GM20000 (cell line): ENCODE results near the gene MRPL20.

Source experiments
- DNase-seq: peaks from one replicate; pipeline ENCODE4 v3.0.0; 2012; ENCODE audit warnings: low spot score
- TF ChIP-seq, protein P1 (sequence below): IDR thresholded peaks from 2 replicates; pipeline ENCODE4 v1.5.1; 2012; ENCODE audit warnings: mild to moderate bottlenecking, control low read depth; ENCODE audit errors: extremely low read depth, missing control alignments

The MRPL20 gene

DNA sequence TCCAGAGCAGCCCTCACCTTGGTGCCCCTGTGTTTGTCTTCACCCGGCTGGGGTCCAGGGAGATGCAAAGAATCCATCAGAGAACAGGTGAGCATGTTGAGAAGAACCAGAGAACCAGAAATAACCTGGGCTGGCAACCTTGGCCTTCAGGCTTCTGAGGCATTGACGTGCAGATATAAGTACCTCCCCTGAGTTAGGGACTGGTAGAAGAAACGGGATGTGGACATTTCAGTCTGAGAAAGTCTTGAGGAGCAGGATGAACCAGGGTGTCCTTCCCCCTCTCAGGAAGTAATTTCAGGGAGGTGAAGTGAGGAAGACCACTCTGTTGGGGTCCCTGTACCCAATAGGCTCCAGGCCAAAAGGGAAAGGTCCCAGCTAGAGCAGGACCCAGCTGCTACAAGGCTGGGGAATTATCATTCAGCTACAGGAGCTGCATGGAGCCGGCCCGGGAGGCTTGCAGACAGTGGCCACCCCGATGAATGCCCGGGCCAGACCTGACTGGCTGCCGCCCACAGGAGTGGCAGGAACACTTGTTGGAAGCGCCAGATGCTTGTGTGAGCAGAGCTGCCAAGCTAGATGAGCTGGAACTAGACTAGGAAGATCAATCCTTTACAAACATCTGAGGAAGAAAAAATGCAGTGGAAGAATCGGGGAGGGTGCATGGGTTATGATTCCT lies 30.4 kb downstream of the MRPL20 start:
- DNase-seq = no peak

DNA sequence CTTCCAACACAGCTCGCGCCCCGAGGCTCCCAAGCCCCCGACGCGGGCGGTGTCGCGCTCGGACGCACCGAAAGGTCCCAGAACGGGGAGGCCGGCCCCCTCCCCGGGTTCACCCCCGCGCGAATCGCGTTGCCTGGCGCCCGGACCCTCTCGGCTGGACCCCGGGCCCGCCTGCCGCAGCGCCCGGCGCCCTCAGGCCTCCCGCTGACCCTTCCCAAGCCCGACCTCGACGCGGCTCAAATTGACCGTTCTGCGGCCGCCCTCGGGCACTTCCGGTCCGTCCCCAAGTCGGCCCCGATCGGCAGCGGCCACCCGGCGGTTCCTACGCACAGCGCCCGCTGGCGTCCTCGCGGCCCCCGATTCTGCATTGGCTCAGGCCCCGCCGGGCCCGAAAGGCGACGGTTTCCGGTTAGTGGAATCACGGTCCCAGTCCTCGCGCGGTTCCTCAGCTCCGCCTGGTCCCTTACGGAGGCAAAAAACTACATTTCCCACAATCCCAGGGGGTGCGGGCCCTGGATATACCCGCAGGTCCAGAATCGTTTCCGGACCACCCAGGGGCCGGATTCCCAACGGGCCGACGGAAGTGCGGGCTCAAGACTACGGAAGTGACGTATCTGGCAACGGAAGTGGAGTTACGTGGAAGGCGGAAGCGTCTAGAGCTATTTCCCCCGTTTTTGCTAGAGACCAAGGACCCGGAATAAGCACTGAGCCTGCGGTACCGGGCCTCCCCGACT lies 32.0 kb downstream of the MRPL20 start, which contains the start of gene AURKAIP1:
Gene AURKAIP1 (minus strand): TSS at position 279 of the 734 bp plus-strand sequence. CDS start 451 bp downstream, outside the sequence.
- TF ChIP-seq, protein P1, sequence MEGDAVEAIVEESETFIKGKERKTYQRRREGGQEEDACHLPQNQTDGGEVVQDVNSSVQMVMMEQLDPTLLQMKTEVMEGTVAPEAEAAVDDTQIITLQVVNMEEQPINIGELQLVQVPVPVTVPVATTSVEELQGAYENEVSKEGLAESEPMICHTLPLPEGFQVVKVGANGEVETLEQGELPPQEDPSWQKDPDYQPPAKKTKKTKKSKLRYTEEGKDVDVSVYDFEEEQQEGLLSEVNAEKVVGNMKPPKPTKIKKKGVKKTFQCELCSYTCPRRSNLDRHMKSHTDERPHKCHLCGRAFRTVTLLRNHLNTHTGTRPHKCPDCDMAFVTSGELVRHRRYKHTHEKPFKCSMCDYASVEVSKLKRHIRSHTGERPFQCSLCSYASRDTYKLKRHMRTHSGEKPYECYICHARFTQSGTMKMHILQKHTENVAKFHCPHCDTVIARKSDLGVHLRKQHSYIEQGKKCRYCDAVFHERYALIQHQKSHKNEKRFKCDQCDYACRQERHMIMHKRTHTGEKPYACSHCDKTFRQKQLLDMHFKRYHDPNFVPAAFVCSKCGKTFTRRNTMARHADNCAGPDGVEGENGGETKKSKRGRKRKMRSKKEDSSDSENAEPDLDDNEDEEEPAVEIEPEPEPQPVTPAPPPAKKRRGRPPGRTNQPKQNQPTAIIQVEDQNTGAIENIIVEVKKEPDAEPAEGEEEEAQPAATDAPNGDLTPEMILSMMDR = peak; percentile 52
- peak; percentile 99 for DNase-seq

More for the DNA sequence above, 30.4 kb downstream of the MRPL20 start:
- TF ChIP-seq, protein P1 = no peak

DNA sequence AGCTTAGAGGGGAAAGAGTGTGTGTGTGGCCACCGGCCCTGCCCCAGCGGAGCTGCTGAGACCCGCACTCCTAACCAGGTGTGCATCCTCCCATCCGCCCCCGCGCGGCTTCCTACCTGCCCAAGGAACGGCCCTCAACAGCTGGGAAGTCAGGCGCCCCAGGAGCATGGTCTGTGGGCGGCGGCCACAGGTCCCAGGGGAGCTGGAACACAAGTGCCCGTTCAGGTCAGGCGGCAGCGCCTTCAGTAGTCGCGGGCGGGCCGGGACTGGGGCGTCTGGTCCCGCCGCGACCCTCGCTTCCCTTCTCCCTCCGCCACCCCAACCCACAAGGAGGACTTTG lies 32.5 kb downstream of the MRPL20 start:
- TF ChIP-seq, protein P1 = no peak
- DNase-seq = no peak

DNA sequence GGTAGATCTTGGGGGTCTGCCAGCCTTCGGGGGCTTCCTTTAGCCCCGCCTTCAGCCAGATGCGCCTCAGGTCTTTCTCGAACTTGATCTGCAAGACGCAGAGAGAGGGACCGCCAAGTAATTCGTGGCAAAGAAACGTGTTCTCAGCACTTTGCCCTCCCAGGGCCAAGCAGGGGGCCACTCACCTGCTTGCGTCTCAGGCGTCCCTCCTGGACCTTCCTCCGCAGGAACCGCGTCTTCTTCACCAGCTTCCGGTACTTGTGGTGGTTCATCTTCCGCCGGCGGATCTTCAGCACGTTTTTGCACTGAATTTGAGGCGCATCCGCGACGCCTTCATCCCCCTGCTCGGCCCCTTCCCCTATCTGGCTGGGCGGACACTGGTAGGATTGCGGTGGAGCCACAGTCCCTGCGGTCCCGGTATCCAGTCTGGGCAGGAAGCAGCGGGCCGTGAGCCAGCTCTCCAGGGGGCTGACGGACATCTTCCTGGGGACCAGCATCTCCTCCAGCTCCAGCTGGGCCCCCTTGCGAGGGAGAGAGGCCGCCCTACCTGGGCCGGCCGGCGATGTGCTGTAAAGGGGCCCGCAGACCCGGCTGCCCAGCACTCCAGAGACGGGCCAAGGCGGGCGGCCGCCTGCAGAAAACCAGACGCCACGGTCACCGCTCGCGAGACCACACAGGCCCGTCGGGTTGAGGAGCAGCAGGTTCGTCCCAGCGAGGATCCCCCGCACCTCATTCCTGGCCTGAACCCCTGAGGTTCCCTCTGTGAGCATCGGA lies 33.1 kb downstream of the MRPL20 start:
- DNase-seq = no peak
- TF ChIP-seq, protein P1 = no peak

DNA sequence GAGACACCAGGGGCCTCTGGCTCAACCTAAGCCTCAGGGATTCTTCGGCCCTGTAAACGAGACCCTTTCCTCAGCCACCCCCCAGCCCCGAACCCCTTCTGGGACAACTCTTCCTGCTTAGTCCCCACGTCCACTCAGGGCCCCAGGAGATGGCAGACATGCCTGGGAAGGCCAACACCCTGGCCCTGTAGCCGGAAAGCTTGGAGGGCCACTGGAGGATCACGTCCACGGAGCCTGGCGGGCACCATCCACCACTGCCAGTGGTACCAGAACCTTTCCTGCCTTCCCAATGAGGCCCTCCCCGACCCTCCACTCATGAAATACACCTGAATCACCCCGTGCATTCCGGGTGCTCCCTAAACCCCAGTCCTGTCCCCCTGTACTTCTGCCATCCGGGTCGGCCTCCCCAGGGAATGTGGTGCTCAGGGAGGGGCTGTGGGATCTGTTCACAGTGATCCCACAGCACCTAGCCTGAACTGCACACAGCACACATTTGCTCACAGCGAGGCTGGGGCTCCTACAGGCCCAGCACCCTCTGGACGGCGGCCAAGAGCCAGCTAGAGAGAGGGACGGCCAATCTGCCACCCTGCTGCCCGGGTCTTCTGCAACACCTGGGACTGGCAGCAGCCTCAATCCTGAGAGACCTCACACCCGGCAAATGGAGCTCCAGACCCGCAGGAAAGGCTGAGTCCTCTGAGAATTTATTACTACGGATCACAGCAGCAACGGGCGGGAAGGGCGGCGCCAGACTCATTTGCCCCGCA lies 33.9 kb downstream of the MRPL20 start:
- no peak for DNase-seq
- TF ChIP-seq, protein P1 = no peak

DNA sequence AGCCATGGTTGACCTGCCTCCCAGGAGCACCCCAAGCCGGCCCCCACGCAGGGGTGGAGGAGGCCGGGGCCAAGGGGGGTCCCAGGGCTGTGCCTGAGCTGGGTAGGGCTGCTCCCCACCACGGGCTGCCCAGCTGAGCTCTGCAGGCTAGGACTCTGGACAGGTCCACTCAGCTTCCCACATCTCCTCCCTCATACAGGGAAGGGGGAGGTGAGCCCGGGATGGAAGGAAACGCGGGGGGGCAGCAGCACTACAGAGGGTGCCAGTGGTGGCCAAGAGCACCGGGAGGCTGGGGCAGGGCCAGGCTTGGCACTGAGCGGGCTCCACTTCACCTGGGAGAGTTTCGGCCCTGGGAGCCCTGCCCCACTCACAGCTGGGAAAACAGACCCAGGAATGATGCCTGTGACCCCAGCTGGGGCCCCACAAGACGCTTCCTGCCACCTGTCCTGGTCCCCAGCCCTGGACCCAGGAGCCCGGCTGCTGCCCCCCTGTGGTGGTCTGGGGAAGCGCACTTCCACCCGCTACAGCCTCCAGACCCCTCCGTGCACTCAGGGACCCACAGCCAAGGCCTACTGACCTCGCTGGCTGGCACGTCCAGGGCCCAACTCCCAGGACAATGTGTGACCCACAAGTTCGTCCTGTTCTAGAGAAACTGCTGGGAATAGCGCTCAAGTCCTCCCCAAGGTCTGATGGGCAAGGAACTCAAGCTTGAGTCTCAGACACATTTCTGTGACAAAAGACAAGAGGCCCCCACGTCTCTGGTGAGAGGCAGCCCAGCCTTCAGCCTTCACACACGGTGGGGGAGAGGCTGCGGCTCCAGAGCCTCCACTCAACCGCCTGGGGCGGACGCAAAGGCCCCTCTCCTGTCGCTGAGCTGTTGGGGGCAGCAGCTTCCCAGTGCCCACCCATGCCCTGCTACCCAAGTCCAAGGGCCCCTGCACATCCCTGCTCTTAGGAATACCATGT lies 35.1 kb downstream of the MRPL20 start:
- peak; percentile 89 for DNase-seq

More for the DNA sequence above, 35.1 kb downstream of the MRPL20 start:
- TF ChIP-seq, protein P1 = peak; percentile 84
